Right renal cortex interstitium (tissue), 3 donors: ENCODE data around the gene ABLIM3. TPM values are rescaled to one million over a fixed set of nuclear protein-coding genes. Genes with fewer than 3 reads are reported as not detected.
A peak's percentile ranks its signal among the peaks of the same experiment; 100 is the strongest.

ENCODE experiments used
- DNase-seq, 3 donors: peaks; one replicate each; pipeline ENCODE4 v3.0.0-alpha.2; 2013; ENCODE audit warnings: low read depth in 3 of 3, low spot score in 2 of 3
- polyA plus RNA-seq, 3 donors: library from polyadenylated mRNA; unstranded; fragments of 120-200 nt; gene quantifications; one replicate each; pipeline ENCODE4 v1.2.1, GENCODE V29; 2013; ENCODE audit not compliant: insufficient read length in 3 of 3

The ABLIM3 gene
- polyA plus RNA-seq, result 1 to 10 TPM in 2 of 3 donors, under 1 TPM in 1; 0.82 to 1.5 (median 1.1) TPM

GRCh38 chr5:149141224-149141956 is at the start of gene ABLIM3:
Gene ABLIM3 (plus strand): TSS chr5:149141493. CDS start chr5:149142096, 603 bp downstream.
- DNase-seq, result no peak

- no peak for DNase-seq
Observed at GRCh38 chr5:149093625-149094024, 47.7 kb upstream of the ABLIM3 start.

- no peak for DNase-seq
Observed at GRCh38 chr5:149094996-149095395, 46.3 kb upstream of the ABLIM3 start.

- DNase-seq, result no peak
Observed at GRCh38 chr5:149099920-149100319, 41.4 kb upstream of the ABLIM3 start.

- no peak for DNase-seq
Observed at GRCh38 chr5:149100331-149100730, 41.0 kb upstream of the ABLIM3 start.

DNA sequence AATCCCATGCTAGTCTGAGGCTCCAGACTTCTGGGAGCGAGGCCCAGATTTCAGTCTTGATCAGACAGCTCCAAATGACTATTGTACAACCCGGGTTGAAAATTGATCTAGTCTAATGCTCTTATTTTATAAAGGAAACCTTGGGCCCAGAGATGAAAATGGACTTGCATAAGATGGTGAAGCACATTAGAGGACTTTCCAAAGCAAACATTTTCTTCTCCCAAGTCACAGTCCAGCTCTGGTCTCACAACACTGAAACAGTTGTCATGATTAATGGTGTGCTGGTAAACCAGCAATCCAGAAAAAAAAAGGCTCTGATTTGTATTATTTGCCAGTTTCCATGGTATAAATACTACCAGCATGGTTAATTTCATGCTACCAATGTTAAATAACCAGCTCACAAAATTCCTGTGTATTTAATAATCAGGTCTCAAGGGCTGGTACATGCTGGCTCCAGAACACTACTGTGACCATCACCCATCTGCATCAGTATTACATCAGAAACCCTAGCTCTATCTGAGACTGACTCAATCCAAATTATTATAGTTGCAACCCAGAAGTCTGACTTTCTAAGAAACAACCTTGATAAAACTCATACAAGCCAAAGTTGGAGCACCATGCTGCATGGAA is 32.5 kb upstream of the ABLIM3 start:
- DNase-seq, result no peak

DNA sequence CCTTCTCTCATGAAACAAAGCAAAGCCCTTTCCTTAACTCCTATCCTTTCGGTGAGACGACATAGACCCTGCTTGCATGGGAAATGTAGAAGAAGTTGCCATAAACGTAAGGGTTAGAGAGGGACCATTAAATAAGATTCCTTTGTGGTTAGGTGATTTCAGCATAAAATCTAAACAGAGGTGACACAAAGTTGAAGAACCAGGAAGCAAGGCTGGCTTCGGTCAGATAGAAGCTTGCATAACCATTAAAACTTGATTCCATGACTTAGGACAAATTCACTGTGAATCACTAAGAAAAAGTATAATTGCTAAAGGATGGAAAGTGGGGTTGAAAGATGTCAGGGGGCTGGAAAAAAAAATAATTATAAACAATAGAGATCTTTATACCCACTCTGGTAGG is 30.9 kb upstream of the ABLIM3 start:
- no peak for DNase-seq

DNA sequence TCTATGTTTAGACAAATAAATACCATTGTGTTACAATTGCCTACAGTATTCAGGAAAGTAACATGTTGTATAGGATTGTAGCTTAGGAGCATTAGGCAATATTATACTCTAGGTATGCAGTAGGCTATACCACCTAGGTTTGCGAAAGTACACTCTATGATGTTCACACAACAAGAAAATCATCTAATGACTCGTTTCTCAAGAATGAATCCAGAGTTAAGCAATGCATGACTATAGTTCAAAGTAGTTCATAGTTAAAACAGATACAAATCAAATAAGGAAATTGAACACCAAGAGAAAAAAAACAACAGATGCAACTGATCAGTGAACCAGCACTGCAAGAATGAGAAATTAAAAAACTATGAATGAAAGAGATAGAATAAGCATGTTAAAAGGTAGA is 27.6 kb upstream of the ABLIM3 start:
- DNase-seq, result no peak

- peak; percentile 27 to 42 (median 36) for DNase-seq
Observed at GRCh38 chr5:149114403-149115312, 26.6 kb upstream of the ABLIM3 start.

DNA sequence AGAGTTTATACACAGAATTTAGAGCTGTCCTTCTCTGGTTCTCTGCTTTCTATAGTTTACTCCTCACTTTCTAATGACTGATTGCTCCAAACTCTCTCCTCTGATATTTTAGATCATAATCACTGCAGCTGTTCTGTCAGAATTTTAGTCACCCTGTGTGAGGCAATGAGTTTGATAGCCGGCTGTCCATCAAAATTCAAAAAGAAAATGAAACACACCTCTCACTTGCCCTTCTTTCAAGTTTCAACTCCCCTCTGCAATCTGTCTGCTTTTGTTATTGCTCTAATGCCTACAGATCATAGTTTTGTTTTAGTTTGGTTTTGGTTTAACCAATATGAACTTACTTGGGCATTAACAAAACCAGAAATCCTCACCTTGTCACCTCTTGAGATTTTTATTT is 23.3 kb upstream of the ABLIM3 start:
- no peak for DNase-seq

GRCh38 chr5:149118463-149118862 is 22.8 kb upstream of the ABLIM3 start:
- no peak for DNase-seq

DNA sequence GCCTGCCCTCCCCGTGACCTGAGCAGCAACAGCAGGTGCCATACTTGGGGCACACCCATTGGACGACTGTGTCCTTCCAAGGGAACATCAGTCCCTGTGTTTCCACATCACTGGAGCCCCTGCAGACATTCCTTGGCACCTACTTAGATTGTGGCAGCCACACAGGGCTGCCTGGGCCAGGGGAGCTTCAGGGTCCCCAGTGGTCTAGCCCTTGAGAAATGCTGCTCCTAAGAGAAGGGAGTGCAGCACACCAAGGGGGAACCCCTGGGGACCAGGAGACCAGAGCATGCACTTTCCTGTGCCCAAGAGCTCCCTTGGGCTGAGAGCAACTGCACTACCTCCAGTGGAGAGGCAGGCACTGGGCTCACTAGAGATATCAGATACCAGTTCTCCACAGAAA is 20.1 kb upstream of the ABLIM3 start:
- no peak for DNase-seq

DNA sequence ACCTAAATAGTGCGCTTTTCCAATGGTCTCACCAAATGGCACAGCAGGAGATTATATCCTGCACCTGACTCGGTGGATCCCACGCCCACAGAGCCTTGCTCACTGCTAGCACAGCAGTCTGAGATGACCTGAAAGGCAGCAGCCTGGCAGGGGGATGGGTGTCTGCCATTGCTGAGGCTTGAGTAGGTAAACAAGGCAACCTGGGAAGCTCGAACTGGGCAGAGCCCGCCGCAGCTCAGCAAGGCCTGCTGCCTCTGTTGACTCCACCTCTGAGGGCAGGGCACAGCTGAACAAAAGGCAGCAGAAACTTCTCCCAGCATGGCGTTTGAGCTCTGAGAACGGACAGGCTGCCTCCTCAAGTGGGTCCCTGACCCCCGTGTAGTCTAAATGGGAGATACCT is 18.1 kb upstream of the ABLIM3 start:
- DNase-seq, result no peak

DNA sequence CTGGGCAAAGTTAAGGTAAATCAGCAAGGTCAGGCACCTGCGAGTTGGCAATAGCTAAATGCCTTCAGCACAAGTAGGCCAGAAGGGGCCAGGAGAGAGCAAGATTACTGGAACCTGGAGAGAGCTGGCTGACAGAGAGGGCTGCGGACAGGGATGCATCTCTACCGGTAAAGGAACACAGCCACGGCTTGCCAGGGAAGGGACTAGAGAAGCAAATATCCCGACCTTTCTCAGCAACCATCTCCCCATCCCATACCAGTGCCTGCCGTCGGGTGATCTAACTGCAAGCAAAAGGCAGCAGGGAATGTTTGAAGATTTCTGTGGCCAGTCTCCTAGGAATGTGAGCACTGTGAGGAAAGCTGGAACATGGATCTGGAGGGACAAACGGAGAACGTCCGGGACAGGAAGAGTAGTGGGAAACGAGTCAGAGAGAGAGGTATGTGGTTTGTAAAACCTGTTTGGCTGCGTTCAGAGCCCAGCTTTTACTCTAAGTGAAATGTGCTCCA is 15.9 kb upstream of the ABLIM3 start:
- DNase-seq, result no peak

DNA sequence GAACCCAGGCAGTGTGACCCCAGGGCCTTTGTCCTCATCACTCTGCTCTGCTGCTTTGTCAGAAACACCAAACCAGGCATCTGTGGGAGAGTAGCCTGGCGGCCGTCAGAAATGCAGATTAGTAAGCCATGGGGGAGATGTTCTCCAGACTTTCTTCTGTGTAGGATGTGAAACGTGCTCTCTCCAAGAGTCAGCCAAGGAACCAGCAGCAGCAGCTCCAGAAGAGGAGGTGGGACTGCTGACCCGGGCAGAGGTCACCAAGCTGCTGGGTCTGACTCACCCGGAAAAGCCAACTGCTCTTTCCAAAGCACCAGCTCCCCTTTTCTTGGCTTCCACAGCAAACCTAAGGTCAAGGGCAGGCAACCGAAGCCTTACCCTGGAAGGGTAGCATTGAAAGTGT is 14.4 kb upstream of the ABLIM3 start:
- DNase-seq, result no peak

DNA sequence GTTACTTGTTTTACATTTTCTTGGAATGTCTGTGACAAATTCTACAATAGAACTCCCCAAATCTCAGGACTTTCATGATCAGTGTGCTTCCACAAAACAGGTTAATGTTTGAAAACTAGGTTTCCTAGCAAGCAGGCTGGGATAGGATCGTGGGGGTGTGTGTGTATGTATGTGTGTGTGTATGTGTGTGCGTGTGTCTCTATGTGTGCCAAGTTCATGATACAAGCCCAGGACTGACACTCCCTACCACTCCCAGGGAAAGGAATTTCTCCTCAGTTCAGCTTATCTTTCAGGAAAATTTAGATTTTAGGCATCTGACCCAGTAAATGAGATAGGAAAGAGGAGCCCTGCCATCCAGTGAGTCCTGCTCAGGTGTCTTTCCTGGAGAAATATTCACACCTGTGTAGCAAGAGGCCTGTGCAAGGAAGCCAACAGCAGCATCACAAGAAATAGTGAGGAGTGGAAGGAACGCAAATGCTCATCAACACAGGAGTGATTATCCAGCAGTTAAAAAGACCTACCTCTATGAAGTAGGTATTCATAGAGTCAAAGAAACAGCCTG is 13.8 kb upstream of the ABLIM3 start:
- no peak for DNase-seq

GRCh38 chr5:149128023-149128875 is 13.0 kb upstream of the ABLIM3 start:
- DNase-seq, result no peak

GRCh38 chr5:149129181-149129580 is 12.1 kb upstream of the ABLIM3 start:
- no peak for DNase-seq

DNA sequence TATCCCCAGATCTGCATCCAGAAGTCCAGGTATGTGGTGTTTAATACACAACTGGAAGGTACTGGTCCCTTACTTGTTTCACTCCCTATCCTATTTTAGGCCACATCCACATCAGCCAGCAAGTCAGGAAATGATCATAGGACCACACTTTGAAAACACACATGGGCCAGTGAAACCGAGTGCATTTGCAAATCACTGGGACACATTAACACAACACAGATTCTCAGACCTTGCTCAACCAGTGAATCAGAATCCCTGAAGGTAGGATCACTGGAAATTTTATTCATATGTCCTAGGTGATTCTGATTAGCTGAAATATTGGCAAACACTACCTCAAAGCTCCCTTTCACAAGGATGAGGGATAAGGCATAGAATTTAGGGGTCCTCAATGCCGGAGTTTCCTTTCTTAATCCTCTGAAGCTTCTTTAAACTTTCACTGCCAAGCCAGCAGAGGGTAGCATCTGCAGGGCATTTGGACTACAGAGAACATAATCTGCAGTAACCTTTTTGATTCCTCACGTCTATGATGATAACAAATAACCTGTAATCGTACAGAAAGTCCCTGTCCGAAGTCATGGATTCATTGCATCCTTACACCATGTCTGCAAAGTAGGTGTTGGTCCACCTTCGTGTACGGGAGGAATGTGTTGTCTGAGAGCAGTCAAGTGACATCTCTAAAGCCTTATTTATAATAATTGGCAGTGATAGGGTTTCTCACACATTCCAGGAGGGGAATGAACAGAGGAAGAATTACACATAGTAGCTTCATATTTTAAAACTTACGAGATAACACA is 11.0 kb upstream of the ABLIM3 start:
- no peak for DNase-seq
